ENCODE results near the gene MBNL1.

MBNL1 gene

DNA sequence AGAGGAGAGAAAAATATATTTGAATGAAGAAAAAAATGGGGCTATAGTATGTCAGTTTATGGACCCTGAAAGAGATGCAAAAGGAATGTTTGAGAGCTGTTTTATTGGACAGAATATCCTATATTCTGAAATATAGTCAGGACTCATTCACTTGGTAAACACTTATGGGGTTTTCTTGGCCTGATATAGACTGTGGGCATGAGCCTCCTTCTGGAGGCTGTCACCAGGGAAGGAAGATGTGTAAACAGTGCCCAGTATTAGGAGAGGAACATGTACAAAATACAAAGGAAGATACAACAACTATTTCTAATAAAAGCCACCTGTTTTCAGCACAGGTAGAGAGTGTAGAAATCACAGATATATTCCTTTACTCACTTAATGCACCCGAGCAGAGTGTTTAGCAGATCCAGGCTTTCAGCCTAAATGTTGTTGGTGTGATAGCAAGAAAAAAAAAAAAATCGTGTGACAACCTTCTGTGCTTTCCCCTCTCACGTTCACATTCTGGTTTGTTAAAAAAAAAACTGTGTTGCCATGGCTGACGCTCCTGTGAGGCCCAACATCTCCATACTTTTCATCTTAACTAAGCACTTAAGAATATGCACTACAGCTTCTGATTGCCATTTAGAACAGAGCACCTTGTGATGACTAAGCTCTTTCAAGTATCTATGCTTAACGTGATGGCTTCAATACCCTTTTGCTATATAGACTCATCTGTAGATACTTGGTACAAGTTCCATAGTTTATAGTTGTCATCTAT, 134.1 kb downstream of the MBNL1 start:
- H2BK12ac ChIP-seq (ENCODE audit: low read length): no peak overlapping the region
- H3K27ac ChIP-seq (ENCODE audit: low read depth, low read length): no peak overlapping the region
- no peaks in the 10 kb centered on the region for H3K79me1 ChIP-seq (ENCODE audit: low read length)
- no peak overlapping the region for H2BK120ac ChIP-seq (ENCODE audit: insufficient read depth, low read length, poor library complexity)
- H4K12ac ChIP-seq (ENCODE audit: low read depth, low read length): no peak overlapping the region
- H2BK5ac ChIP-seq (ENCODE audit: low read depth, low read length, poor library complexity): no peak overlapping the region
- H3K23ac ChIP-seq (ENCODE audit: low read length): no peak overlapping the region
- no peak overlapping the region for H4K91ac ChIP-seq (ENCODE audit: low read depth, low read length)
- H2AK5ac ChIP-seq (ENCODE audit: low read length): no peak overlapping the region
- no peak overlapping the region for H4K8ac ChIP-seq (ENCODE audit: low read depth, low read length)
- no peak overlapping the region for H3K18ac ChIP-seq (ENCODE audit: low read length)
- H3K36me3 ChIP-seq (ENCODE audit: control insufficient read depth in 1 of 2, insufficient read depth in 2 of 2, low read length in 2 of 2): no peaks in the 10 kb centered on the region
- H3K4me2 ChIP-seq (ENCODE audit: low read length): no peak overlapping the region
- no peak overlapping the region for H3K14ac ChIP-seq (ENCODE audit: low read length)
- no peak for DNase-seq
- WGBS (ENCODE audit: extremely low coverage, insufficient coverage, insufficient read length): no CpG with 5 or more reads among the region's 5 CpGs
- no peak overlapping the region for H3K4me3 ChIP-seq (ENCODE audit: low read depth, low read length)
- H2AFZ ChIP-seq (ENCODE audit: insufficient read depth, low read length, poor library complexity): no peak overlapping the region
- H3K4me1 ChIP-seq (ENCODE audit: control insufficient read depth in 1 of 2, insufficient read depth in 2 of 2, low read length in 2 of 2): peaks cover 0 to 7% of the 10 kb centered on the region in 2 experiments
- H3K27me3 ChIP-seq (ENCODE audit: insufficient read depth, low read length): no peaks in the 10 kb centered on the region
- peaks cover 1% of the 10 kb centered on the region for H3K9me3 ChIP-seq (ENCODE audit: insufficient read depth, low read depth, low read length)
- no peaks in the 10 kb centered on the region for H3K79me2 ChIP-seq (ENCODE audit: control insufficient read depth, insufficient read depth, low read length, poor library complexity)
- H3K4ac ChIP-seq (ENCODE audit: low read depth, low read length): no peak overlapping the region
- no peak overlapping the region for H3K9ac ChIP-seq (ENCODE audit: low read length)

DNA sequence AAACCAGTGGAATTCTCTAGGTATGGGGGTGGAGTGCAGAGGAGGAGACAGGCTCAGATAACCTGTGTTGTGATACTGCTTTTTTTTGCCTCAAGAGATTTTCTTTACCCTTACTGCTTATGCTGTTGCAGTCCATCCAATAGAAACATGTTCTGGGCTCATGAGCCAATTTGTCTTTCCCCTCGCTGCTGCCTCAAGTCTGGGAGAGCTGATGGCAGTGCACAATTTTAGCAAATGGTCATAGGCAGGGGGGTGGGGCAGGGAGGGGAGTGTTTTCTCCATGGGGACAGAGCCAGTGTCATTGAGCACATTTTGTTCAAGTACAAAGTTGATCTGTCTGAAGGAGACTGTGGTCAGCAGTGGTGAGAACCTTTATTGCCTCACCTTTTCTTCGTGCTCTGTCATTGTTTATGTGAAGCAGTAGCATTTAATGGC, 134.9 kb downstream of the MBNL1 start:
- Histone ChIP-seq H2AK5ac (ENCODE audit: low read length) (no peak overlapping the region), H3K14ac (ENCODE audit: low read length) (no peak overlapping the region), H2AFZ (ENCODE audit: insufficient read depth, low read length, poor library complexity) (no peak overlapping the region), H3K4ac (ENCODE audit: low read depth, low read length) (no peak overlapping the region), H3K79me2 (ENCODE audit: control insufficient read depth, insufficient read depth, low read length, poor library complexity) (no peaks in the 10 kb centered on the region), H3K27ac (ENCODE audit: low read depth, low read length) (no peak overlapping the region), H4K91ac (ENCODE audit: low read depth, low read length) (no peak overlapping the region), H3K4me2 (ENCODE audit: low read length) (no peak overlapping the region), H3K18ac (ENCODE audit: low read length) (no peak overlapping the region), H4K12ac (ENCODE audit: low read depth, low read length) (no peak overlapping the region), H3K4me1 (ENCODE audit: control insufficient read depth in 1 of 2, insufficient read depth in 2 of 2, low read length in 2 of 2) (peaks cover 0 to 7% of the 10 kb centered on the region in 2 experiments), H2BK5ac (ENCODE audit: low read depth, low read length, poor library complexity) (no peak overlapping the region), H3K79me1 (ENCODE audit: low read length) (no peaks in the 10 kb centered on the region), H3K9me3 (ENCODE audit: insufficient read depth, low read depth, low read length) (peaks cover 1% of the 10 kb centered on the region), H2BK120ac (ENCODE audit: insufficient read depth, low read length, poor library complexity) (no peak overlapping the region), H3K36me3 (ENCODE audit: control insufficient read depth in 1 of 2, insufficient read depth in 2 of 2, low read length in 2 of 2) (no peaks in the 10 kb centered on the region), H3K27me3 (ENCODE audit: insufficient read depth, low read length) (no peaks in the 10 kb centered on the region), H3K9ac (ENCODE audit: low read length) (no peak overlapping the region), H3K23ac (ENCODE audit: low read length) (no peak overlapping the region), H2BK12ac (ENCODE audit: low read length) (no peak overlapping the region), H3K4me3 (ENCODE audit: low read depth, low read length) (no peak overlapping the region), H4K8ac (ENCODE audit: low read depth, low read length) (no peak overlapping the region)
- no peak for DNase-seq
- no CpG with 5 or more reads among the region's 2 CpGs for WGBS (ENCODE audit: extremely low coverage, insufficient coverage, insufficient read length)

DNA sequence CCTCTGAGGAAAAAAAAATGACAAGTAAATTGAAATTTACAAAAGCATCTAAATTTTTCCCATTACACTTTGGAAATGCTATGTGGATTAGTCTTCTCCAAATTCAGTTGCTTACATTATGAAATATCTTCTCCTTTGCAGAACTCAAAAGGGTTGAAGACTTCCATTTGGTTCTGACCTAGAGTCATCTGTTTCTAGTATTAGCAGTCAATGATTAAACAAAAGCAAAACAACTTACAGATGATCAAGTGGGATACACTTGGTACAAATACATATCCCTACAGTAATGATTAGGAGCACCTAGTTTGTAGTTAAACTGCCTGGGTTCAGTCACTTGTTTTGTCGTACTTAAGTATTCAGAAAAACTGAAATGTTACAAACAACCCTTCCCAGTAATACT, 136.2 kb downstream of the MBNL1 start:
- H3K14ac ChIP-seq (ENCODE audit: low read length): no peak overlapping the region
- H4K91ac ChIP-seq (ENCODE audit: low read depth, low read length): no peak overlapping the region
- H4K12ac ChIP-seq (ENCODE audit: low read depth, low read length): no peak overlapping the region
- H3K79me2 ChIP-seq (ENCODE audit: control insufficient read depth, insufficient read depth, low read length, poor library complexity): no peaks in the 10 kb centered on the region
- H2AK5ac ChIP-seq (ENCODE audit: low read length): no peak overlapping the region
- H3K4me2 ChIP-seq (ENCODE audit: low read length): no peak overlapping the region
- H3K4me1 ChIP-seq (ENCODE audit: control insufficient read depth in 1 of 2, insufficient read depth in 2 of 2, low read length in 2 of 2): peaks cover 0 to 7% of the 10 kb centered on the region in 2 experiments
- H3K9ac ChIP-seq (ENCODE audit: low read length): no peak overlapping the region
- no peaks in the 10 kb centered on the region for H3K27me3 ChIP-seq (ENCODE audit: insufficient read depth, low read length)
- H2BK5ac ChIP-seq (ENCODE audit: low read depth, low read length, poor library complexity): no peak overlapping the region
- peaks cover 1% of the 10 kb centered on the region for H3K9me3 ChIP-seq (ENCODE audit: insufficient read depth, low read depth, low read length)
- H3K18ac ChIP-seq (ENCODE audit: low read length): no peak overlapping the region
- H4K8ac ChIP-seq (ENCODE audit: low read depth, low read length): no peak overlapping the region
- no peak overlapping the region for H2BK12ac ChIP-seq (ENCODE audit: low read length)
- H3K23ac ChIP-seq (ENCODE audit: low read length): no peak overlapping the region
- no peak overlapping the region for H2BK120ac ChIP-seq (ENCODE audit: insufficient read depth, low read length, poor library complexity)
- no peak overlapping the region for H3K27ac ChIP-seq (ENCODE audit: low read depth, low read length)
- no peak overlapping the region for H3K4ac ChIP-seq (ENCODE audit: low read depth, low read length)
- H3K4me3 ChIP-seq (ENCODE audit: low read depth, low read length): no peak overlapping the region
- no peak for DNase-seq
- no peaks in the 10 kb centered on the region for H3K79me1 ChIP-seq (ENCODE audit: low read length)
- no peak overlapping the region for H2AFZ ChIP-seq (ENCODE audit: insufficient read depth, low read length, poor library complexity)
- H3K36me3 ChIP-seq (ENCODE audit: control insufficient read depth in 1 of 2, insufficient read depth in 2 of 2, low read length in 2 of 2): no peaks in the 10 kb centered on the region
- no CpG with 5 or more reads among the region's 1 CpG for WGBS (ENCODE audit: extremely low coverage, insufficient coverage, insufficient read length)

DNA sequence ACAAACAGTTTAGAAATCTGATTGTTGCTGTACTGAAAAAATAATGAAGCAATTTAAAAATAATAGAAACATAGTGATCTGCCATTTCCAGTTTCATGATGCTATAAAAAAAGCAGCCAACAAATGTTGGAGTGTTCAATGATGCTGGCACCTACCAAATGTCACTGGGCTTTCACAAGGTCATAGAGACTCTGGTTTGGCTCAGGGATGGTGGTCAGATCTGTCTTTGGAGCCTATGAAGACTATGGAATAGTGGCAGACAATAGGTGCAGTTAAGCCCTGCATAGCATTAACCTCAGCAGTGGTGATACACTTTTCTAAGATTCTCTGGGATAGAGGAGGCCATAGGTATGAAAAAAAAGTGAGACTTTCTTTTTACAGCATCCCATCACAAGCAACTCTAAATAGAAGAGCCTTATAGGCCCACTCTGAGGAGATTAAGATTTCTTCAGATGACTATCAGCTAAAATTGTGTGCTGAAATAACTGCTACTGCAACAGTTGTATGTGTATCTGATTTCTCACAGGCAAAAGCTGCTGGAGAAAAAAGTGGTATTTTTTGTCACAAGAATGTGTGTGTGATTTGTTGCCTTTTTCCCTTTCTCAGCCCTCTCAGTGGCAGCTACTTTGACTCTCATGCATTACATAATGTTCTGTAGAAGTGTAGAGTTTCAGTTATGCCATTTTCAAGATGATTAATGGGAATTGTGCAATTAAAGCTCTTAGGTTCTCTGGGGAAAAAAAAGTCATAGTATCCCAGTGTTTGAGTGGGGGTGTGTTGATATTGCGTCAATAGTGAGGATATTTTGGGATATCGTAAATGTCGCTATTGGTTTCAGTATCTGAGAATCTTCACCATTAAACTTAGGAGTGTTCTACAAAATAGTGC, 137.4 kb downstream of the MBNL1 start:
- peaks cover 1% of the 10 kb centered on the region for H3K9me3 ChIP-seq (ENCODE audit: insufficient read depth, low read depth, low read length)
- H3K23ac ChIP-seq (ENCODE audit: low read length): no peak overlapping the region
- no peak for DNase-seq
- H3K4me3 ChIP-seq (ENCODE audit: low read depth, low read length): no peak overlapping the region
- H2BK12ac ChIP-seq (ENCODE audit: low read length): no peak overlapping the region
- 100% methylated on average over 3 of the region's 3 CpGs for WGBS (ENCODE audit: extremely low coverage, insufficient coverage, insufficient read length)
- H3K4me2 ChIP-seq (ENCODE audit: low read length): no peak overlapping the region
- no peak overlapping the region for H4K8ac ChIP-seq (ENCODE audit: low read depth, low read length)
- H3K79me1 ChIP-seq (ENCODE audit: low read length): no peaks in the 10 kb centered on the region
- no peaks in the 10 kb centered on the region for H3K79me2 ChIP-seq (ENCODE audit: control insufficient read depth, insufficient read depth, low read length, poor library complexity)
- no peak overlapping the region for H2BK120ac ChIP-seq (ENCODE audit: insufficient read depth, low read length, poor library complexity)
- no peak overlapping the region for H3K9ac ChIP-seq (ENCODE audit: low read length)
- H3K14ac ChIP-seq (ENCODE audit: low read length): no peak overlapping the region
- no peak overlapping the region for H2AFZ ChIP-seq (ENCODE audit: insufficient read depth, low read length, poor library complexity)
- no peak overlapping the region for H3K18ac ChIP-seq (ENCODE audit: low read length)
- H2AK5ac ChIP-seq (ENCODE audit: low read length): no peak overlapping the region
- no peak overlapping the region for H2BK5ac ChIP-seq (ENCODE audit: low read depth, low read length, poor library complexity)
- no peak overlapping the region for H3K4ac ChIP-seq (ENCODE audit: low read depth, low read length)
- H3K27ac ChIP-seq (ENCODE audit: low read depth, low read length): no peak overlapping the region
- H3K36me3 ChIP-seq (ENCODE audit: control insufficient read depth in 1 of 2, insufficient read depth in 2 of 2, low read length in 2 of 2): no peaks in the 10 kb centered on the region
- peaks cover 0 to 7% of the 10 kb centered on the region in 2 experiments for H3K4me1 ChIP-seq (ENCODE audit: control insufficient read depth in 1 of 2, insufficient read depth in 2 of 2, low read length in 2 of 2)
- no peak overlapping the region for H4K91ac ChIP-seq (ENCODE audit: low read depth, low read length)
- no peak overlapping the region for H4K12ac ChIP-seq (ENCODE audit: low read depth, low read length)
- no peaks in the 10 kb centered on the region for H3K27me3 ChIP-seq (ENCODE audit: insufficient read depth, low read length)

All from trophoblast cell (in vitro differentiated cells and primary cell).